ENCODE results near the gene PANX3.

Gene PANX3

DNA sequence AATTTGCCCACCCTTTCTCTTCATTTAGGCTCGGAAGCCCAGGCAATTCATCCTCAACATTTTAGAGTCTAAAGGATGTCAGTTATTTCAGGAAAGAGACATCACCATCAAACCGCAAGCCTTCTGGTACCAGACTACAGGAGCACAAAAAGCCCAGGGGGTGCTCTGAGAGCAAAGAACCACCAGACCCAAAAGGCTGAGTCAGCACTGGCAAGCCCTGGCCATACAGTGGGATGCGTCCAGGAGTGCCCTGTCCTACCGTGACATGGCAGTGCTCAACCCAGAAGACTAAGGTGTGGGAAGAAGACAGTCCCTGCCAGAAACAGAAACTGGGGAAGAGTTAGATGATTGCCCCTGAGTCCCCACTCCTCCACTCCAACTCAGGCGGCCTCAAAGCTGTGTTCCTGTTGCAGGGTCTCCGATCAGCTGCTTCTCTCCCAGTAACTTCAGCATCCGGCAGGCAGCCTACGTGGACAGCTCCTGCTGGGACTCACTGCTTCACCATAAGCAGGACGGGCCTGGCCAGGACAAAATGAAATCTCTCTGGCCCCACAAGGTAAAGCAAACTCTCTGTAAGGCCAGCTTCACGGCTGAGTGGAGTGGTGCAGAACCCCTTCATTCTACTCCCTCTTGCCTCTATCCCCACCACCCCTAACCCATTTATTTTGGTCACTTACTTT, 1.5 kb downstream of the PANX3 start:
- DNase-seq (ENCODE audit: low read depth): no peak

DNA sequence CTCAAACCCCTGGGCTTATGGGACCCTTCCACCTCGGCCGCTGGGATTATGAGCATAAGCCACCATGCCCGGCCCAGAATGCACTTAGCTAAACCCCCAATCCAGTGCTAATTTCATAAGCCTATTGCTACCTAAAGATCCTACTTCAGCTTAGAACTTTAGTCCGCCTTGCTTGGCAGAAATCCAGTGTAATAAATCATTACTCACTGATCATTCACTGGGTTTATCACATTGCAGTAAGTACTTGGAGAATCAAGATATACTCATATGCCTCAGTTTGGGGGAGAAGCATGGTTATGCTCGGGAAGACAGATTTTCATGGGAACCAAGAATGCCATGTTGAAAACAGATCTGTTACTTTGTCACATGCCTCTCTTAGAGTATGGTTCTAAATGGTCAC, 7.6 kb downstream of the PANX3 start:
- DNase-seq (ENCODE audit: low read depth): no peak

DNA sequence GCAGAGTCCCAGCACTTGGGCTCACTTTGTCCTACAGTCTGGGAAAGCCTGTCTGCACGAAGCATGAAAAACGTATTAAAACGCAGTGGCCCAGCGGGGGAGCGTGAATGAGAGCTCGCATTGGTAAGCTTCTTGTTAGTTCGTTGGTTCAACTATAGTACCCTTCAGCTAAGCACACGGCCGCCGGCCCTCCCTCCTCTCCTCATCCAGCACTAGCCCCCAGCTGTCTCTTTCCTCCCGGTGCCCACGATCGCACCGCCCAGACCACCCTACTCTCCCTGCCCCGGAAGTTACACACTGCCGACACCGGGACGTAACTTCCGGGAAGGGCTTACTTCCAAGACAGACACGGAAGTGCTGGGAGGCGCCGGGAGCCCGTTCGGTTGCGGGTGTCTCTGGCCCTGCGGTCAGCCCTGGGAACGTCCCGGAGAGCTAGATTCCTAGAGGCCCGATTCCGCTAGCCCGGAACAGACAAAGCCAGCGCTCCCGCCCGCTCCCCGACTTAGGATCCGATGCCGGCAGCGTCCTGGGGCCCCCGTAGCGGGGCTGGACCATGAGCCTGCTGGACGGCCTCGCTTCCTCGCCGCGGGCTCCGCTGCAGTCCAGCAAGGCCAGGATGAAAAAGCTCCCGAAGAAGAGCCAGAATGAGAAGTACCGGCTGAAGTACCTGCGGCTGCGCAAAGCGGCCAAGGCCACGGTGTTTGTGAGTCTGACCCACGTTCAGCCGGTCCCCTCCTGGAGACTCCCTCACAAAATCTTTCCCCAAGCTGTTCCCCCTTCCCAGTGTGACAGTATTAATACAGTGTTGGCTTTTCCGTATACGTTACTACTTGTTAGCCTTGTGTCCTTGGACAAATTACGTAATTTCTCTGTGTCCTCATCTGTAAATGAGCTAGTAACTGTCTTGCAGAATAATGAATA, 11.6 kb downstream of the PANX3 start, which contains the start of gene TBRG1:
Gene TBRG1 (plus strand): TSS at position 334 of the 921 bp plus-strand sequence. CDS start 220 bp downstream, at position 554.
- DNase-seq (ENCODE audit: low read depth): peak; percentile 59

DNA sequence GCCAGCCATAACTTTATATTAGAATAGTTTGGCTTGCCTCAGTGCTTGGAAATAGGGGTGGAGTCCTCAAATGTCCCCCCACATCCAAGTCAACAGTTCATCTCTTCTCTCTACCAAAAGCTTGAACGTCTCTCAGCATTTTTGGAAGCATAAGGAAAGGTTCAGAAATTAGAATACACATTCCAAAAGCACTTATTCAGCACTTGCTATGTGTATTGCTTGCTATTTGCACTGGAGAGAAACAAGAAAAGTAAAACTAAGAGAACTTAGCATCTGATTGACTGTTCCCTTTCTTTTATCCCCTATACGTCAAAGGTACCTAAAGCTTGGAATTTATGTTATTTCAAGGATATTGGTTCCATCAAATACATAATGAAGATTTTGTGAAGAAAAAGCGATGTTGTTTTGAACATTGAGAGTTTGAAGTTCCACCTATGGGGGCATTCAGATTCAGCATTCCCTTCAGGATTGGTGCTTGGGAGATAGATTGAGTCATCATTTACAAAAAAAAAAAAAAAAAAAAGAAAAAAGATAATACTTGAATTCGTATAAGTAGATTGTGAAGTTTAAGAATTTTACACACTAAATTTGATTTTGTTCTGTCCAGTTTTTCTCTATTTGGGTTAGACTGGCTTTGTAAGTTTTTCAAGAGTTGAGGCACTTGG, 12.8 kb downstream of the PANX3 start:
- DNase-seq (ENCODE audit: low read depth): no peak

DNA sequence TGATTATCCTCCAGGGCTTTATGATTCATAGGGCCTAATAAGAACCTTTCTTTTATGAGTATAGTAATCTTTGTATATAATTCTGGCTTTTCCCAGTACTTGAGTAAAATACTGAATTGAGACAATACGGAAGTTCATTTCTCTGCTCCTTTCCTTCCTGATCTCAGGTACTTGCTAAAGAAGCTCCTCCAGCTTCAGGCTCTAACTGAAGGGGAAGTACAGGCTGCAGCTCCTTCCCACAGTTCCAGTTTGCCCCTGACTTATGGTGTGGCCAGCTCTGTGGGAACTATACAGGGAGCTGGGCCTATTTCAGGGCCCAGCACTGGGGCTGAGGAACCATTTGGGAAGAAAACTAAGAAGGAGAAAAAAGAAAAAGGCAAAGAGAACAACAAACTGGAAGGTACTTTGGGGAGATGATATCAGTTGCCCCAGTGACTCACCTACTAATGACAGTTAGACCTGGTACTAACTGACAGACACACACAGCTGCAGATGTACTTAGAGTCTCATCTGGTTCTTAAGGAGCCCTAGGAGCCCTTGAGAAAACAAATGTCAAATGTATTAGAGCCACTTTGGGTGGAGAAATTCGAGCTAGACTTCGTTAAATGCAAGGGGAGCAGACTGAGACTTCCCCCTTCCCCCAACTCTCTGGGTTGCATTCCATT, 14.4 kb downstream of the PANX3 start:
- no peak for DNase-seq (ENCODE audit: low read depth)

DNA sequence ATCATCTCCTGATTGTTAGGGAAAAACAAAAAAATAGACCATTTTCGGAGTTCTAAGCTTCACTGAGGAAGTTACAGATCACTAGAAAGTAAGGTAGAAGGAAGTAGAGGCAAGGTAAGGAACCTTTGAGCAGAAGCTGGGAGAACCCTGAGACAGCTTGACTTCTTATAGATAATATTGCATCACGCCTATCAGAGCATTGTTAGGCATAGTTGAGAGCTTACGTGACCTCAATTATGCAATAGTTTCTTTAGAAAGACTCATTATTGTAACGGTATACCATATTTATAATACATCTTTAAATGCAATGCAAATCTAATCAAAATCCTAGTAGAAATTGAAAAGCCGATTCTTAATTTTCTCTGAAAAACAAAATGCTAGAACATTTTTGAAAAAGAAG, 16.3 kb downstream of the PANX3 start:
- no peak for DNase-seq (ENCODE audit: low read depth)

DNA sequence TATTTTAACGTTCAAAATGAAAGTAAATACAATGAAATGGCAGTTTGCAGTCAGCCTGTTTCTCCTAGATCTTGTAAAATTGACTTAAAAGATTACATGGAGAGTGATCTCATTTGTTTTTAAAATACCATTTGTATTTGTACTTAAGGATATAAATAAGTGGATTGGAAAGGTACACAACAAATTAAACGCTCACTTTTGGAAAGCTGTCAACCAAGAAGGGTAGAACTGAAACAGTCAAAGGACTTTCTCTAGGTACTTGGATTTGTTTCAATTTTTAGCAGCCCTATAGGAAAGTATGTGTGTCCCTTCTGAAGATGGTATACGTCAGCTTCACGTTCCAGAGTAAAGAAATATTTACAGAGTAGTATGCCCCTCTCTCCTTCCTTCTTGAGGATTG, 18.7 kb downstream of the PANX3 start:
- no peak for DNase-seq (ENCODE audit: low read depth)

DNA sequence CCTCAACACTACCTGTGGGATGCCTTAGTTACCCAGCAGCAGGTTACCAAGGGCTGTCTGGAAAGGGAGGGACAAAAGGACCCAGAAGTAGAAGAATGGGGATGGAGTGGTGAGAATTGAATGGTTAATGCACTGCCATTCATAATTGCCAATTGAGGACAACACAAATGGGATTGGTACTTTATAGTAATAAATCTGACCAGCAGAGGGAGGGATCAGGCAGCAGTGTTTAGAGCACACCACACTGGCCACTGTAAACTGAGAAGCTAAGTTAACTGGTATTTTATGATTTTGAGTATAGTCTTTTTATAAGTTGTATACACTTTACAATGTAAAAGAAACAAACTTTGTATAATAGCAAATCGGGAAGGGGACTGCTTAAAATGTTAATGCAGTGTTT, 22.1 kb downstream of the PANX3 start:
- no peak for DNase-seq (ENCODE audit: low read depth)

DNA sequence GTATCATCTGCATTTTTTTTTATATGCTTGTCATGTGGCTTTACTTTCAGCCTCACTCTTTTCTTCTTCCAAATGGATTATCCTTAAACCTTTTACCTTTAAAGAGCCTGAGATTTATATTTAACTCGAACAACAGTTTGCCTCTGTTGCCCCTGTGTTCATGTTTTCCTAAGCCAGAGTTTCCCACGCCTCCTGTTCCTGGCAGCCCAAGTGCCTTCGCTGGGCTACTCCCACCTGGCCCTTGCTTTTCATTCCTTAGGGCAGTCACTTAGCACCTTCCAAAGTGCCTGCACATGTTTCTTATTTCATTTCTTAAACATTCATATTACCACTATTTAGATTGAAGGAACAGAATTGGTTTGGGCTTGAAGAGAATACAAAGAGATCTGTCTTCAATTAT, 24.7 kb downstream of the PANX3 start:
- no peak for DNase-seq (ENCODE audit: low read depth)

DNA sequence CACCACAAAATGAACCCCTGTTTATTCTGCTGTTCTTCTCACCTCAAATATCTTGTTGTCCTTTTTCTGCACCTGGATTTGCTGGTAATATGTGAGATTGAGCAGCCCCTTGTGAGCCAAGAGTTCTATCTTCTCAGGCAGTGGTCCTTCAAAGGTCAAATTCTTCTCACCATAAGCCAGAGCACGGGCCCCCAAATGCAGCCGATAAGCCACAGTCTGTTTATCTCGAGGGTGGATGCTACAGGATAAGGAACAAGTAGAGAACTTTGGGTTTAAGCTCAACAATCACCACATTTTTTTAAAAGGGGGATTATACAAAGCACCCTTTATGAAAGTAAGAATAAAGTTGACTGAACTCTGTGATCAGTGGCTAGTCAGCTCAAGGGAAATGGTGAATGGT, 27.3 kb downstream of the PANX3 start:
- DNase-seq (ENCODE audit: low read depth): no peak

DNA sequence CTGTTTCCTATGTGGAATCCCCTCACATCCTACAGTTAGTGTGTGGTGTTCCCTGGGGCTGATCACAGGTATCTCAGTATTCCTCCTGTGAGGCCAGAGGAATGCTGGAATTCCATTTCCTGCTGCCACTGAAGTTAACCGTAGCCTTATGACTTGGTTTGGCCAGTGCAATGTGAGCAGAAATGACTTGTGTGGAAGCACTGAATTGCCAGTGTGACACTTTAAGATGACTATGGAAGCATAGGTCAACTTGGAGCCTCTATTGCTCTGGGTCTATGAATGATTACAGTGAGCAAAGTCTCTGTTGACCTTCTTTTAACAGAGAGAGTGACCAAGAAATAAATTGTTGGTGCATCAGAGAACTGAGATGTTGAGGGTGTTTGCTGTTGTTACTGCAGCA, 28.0 kb downstream of the PANX3 start:
- DNase-seq (ENCODE audit: low read depth): no peak

DNA sequence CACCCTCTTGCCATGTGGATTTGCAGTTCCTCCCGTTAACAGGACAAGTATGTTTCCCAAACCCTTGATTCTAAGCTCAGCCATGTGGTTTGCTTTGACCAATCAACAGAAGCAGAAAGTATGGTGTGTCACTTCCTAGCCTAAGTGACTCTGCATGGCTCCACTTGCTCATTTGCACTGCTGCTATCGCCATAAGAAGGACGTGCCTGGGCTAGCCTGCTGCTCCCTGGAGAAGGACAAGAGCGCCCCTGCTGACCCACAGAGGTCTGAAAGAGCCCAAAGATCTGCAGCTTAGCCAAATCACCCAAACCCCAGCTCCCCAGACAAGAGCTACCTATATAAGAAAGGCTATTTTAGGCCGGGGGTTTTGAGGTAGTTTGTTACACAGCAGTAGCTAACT, 29.4 kb downstream of the PANX3 start:
- DNase-seq (ENCODE audit: low read depth): no peak

DNA sequence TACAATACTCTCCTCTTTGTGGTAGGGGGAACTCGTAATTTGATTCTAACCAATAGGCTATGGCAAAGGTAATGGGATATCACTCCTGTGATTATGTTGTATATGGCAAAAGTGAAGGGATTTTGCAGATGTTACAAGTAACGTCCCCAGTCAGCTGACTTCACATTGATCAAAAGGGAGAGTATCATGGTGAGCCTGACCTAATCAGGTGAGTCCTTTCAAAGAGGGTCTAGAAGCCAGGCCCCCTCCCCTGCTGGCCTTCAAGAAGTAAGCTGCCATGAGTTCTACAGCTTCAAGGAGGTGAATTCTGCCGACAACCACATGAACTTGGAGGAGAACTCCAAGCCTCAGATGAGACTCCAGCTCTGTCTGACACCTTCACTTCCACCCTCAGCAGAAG, 31.4 kb downstream of the PANX3 start:
- no peak for DNase-seq (ENCODE audit: low read depth)

DNA sequence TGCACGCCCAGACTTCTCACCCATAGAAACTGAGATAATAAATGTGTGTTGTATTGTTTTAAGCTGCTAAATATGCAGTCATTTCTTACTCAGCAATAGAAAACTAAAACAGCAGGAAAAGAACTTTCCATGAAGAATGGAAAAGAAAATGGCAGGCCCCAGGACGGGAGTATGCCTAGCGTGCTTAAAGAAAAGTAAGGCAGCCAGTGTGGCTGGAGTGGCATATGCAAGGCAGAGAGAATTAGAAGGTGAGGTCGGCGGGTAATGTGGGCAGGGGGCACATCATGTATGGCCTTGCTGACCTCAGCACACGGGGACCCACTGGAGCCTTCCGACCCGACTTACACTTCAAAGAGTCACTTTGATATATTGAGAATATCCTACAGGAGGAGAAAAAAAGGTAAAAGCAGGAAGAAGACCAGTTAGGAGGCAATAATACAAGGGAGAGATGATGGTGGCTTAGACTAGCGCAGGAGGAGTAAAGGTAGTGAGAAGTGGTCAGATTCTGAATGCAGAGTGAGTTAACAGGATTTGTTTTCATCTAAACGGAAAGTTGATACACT, 31.9 kb downstream of the PANX3 start:
- DNase-seq (ENCODE audit: low read depth): no peak

DNA sequence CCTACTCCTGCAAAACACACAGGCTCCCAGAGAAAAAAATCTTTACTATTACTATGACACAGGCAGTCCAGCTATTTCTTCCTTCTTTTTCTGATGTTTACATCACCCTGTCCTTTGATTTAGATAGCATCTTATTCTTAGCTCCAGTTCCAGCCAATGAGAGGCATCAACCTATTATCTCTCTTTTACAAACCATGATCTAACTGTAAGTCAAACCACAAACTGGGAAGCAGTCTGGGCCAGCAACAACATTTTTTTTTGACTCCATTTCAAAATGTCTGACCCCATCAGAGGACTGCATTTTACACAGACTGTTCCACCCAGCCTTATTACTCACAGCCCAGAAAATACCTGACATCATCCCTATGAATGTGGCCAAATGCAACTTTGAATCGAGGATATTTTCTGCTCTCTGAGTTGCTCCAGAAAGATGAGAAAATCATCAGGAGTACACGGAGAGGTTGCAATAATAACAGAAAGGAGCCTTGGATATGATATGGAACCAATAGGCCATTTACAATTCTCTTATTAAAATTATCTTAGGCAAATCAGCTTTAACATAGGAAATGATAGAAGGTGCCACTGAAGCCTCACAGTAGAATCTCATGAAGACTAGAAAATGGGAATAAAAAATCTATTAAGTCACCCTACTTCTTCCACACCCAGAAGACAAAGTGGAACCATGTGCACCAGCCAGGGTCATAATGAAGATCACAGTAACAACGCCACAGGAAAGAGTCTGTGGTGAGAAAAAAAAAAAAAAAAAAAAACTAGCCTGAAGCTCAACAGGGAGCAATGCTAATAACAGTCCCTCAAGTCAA, 32.6 kb downstream of the PANX3 start:
- no peak for DNase-seq (ENCODE audit: low read depth)

DNA sequence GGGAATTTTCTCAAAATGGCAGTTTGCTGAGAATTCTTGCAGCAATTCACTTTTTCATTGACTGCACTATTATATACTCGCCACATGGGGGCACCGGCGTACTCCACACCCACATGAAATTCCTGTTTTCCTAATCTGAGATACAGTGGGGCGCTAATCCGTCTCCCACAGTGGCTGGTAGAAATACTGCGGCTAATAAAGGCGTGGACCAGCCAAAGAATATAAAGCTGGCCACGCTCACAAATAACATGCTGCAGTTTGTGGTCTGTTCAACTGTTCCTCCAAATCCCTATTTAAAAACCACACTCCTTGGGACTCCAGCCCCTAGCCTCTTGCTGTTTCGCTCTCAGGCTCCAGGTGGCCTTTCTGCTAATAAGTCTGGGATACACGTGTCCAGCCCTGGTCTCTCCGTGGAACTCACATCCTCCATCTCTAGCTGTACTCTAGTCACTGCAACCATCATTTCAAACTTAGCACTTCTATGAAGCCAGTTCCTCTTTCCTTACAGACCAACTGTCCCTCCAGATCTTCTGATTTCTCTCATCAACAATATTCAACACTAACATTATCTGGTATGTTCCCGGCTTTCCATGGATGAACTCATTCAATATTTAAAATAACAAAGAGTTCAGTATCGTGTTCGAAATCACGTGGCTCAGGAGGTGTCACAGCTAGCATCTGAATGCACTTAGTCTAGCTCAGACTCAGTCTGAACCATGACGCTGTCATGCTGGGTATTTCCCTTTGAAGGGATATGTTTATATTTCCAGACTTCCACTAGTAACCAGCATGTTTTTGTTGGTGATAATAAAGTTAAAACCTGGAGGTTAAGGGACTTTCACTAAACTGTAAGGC, 33.4 kb downstream of the PANX3 start:
- DNase-seq (ENCODE audit: low read depth): no peak

DNA sequence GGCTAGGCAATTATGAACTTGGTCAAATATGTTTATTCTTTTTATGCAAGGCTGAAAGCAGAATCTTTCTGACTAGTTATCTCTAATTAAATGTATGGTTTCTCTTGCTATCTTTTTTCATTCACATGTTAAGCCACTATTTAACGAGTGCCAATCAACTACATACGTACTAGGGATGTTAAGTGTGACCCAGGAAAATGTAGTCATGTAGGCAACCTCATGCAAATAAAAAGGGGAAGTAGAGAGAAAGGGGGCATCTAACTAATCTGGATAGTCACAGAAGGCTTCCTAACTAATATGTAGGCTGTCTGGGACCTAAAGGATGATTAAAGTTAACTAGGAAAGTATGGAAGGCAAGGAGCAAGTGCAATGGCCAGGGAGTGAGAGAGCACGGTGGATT, 34.9 kb downstream of the PANX3 start:
- no peak for DNase-seq (ENCODE audit: low read depth)

DNA sequence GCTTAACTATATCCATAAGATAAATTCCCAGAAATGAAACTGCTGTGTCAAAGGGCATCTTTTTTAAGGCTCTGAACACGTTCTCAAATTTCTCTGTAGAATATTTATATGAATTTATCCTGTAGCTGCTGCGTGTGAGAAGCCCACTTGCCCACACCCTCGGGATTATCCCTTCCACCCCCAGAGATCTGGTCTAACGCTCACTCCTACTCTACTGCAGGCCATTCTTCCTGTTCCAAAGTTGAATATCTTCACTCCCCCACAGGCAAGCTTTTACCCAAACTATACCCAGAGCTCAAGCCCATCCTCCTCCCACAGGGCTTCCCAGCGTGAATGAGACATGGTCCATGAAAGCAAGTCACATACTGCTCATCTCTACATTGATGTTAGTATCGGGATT, 37.4 kb downstream of the PANX3 start:
- no peak for DNase-seq (ENCODE audit: low read depth)

DNA sequence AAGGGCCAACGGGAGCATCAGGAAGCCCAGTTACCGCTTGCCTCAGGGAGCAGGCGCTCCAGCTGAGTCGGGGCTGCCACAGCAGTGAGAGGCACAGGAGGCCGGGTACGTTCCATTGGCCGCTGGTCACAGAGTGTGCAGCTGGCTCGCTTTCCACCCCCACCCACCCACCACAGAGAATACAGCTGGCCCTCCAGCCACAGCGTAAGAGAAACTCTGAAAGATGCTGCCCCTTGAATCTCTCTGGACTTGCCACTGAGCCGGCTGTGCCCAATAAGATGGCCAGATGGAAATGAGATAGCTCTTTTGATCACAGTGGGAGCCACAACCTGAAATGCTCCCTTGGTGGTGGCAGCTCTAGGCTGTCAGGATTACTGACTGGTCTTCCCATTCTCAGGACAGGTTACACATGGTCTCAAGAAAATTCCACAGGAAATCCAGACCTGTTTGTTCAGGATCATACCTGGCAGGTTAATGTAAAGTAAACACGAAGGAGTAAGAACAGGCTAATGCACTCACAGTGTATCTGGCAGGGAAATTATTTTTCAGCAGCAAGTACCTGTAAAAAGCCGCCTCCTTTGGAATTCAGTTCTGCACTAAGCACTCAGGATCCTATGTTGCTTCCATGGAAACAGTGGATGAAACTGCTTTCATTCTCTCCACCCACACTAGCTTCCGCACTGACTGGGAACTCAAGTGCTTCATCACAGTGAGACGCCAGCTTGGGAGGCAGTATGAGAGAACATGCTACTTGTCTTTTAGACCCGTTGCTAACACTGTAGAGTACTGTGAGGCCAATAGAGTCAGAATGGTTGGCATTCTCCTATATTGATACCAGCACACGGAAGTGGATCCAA, 45.8 kb downstream of the PANX3 start:
- DNase-seq (ENCODE audit: low read depth): no peak
